DMS114 treated with DMSO at 0.1 percent for 48 hours (cell line): ENCODE results near the gene HEXA.

ENCODE experiments used
- DNase-seq: peaks from one replicate; lab custom pipeline; 2025; ENCODE audit not compliant: unreplicated experiment; lab: John Stamatoyannopoulos, UW

Gene HEXA

DNA sequence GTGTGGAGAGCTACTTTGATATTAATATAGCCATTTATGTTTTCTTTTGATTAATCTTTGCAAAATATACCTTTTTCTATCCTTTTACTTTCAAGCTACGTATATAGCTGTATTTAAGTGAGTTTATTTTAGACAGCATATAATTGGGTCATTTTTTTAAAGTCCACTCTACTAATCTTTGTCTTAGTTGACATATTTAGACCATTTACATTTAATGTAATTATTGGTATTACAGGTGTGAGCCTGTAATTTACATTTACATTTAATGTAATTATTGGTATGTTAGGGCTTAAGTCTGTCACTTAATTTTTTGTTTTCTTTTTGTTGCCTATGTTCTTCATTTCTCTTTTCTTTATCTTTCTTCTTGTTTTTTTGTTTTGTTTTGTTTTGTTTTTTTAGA lies 52.1 kb downstream of the HEXA start:
- DNase-seq: no peak

DNA sequence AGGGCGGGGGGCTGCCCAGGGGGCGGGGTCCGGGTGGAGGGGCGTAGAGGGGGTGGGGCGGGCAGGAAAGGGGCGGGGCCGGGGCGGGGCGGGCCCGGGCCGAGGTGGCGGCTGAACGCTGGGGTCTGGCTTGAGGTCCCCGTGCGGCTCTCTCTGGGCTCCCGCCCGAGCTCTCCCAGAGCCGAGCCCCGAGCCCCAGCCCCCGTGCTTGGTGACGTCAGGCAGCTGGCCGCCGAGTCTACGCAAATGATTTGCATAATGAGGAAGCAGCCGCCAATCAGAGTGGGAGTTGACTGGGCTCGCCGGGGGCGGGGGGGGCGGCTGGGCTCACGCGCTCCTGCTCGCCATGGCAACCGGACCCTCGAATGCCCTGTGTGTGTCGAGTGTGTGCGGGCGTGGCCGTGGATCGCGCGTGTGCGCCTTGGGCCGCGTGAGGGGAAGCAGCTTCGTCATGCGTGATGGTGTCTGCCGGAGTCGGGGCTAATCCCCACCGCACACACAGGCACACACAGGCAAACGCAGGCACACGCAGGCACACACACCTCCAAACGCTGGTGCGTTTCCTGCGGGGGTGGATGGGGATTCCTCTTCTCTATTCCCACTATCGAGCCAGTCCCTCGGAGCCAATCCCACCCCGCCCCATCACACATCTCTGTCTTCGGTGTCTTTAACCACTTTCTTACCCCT lies 55.7 kb downstream of the HEXA start, which contains the start of gene CELF6:
TSS of gene CELF6 (minus strand) at position 173 of the 687 bp plus-strand sequence. CDS start 283 bp downstream, outside the sequence.
- DNase-seq: peak; percentile 85

DNA sequence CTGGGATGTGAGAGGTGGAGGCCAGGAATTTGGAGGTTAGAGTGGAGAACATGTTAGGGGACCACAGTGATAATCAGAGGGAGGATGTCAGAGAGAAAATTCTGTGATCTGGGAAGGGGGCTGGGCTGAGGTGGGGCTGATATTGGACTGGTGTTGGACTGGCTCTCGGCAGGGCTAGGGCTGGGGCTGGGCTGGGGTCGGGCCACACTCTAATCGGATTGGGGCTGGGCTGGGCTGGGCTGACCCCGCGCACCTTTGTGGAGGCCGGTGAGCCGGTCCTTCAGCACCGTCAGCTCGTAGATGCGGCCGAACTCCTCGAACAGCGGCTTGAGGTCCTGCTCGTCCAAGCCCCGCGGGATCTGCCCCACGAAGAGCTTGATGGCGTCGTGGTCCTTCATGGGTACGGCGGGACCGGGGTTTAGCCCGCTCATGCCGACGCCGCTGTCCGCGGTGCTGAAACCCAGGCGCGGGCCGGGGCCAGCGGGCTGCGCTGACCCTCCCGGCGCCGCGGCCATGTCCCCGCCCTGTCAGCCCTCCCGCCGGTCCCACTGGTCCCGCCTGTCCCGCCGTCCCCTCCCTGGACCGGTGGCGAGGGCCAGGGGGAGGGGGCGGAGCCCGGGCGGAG lies 56.3 kb downstream of the HEXA start:
- DNase-seq: no peak

DNA sequence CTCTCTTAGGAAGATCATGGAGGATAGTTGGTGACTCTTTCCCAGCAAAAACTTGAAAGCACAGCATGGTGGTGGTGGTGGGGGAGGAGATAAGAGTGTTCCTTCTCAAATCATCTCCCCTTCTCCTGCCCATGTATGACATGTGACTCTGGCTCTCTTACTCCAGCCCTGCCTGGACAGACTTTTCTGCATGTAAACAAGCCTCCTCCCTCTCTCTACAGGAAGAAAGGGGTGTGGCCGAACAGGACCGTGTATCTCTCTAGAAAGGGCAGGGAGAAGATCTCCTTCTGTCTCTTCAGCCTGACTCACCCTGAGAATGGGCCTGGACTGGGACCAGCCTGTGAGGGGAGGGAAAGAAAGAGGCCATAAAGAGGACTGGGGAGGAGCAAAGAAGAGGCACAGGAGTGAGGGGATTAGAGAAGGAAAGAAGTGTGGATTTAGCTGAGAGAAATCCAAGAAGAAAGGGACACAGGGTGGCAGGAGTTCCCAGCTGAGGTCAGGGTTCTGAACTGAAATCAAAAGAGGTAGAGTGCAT lies 57.3 kb downstream of the HEXA start:
- no peak for DNase-seq

DNA sequence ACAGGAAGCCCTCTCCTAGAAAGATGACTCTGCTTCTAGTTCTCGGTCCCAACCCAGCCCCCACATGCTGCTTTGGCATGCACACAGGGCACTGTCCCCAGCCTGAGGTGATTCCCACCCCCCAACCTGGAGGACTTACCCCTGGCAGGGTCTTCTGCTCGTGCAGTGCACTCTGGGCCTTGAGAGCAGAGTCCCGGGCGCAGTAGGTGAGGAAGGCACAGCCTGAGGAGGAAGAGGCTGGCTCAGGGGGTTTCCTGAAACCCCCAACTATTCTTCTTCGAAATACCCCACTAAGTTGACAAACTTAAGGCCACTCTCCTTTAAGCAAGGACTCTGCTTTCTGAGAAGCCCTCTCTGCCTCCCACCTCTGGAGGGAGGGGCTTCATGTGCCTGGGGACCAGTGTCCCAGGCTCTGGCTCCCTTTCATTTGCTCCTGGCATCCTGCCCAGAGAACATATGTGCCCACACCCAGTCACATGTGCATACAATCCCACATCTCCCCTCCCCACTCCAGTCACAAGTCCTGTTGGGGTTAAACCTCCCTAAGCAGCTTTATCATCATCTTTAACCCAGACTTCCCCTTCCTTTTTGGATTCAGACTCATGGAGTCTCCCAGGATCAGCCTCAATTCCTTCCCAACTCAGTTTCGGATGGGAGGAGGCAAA lies 60.0 kb downstream of the HEXA start:
- no peak for DNase-seq

DNA sequence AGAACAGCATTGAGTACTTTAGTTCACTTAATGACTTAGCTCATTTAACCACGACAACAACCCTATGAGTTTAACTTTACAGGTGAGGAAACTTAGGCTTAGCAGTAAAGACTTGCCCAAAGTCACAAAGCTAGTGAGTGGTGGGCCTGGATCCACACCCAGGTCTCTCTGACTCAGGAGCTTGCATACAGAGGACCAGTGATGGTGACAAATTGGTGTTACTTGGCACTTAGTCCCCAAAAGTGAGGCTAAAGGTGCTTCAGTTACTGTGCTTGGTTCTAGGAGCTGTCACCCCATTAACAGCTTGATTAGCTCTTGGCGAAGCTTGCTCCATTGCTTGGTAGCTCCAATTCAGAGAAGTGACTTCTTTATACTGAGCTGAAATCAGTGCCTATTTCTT lies 61.9 kb downstream of the HEXA start:
- DNase-seq: no peak

DNA sequence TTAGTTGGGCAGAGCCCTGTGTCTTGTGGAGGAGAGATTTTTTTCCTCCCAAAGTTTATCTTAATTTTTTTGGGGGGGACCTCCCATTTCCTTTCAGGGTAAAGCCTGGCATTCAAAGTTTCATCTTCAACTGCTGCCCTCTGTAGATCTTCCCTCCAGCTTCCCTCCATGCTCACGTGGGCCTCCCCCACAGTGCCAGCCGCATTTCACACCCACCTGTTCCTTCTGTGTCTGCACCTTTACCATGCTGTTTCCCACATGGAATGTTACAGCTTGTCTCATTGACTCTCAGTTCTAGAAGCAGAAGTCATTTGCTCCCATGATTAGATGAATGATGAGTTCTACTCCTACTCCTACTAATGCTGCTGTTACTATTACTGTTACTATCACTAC lies 62.4 kb downstream of the HEXA start:
- DNase-seq: no peak

DNA sequence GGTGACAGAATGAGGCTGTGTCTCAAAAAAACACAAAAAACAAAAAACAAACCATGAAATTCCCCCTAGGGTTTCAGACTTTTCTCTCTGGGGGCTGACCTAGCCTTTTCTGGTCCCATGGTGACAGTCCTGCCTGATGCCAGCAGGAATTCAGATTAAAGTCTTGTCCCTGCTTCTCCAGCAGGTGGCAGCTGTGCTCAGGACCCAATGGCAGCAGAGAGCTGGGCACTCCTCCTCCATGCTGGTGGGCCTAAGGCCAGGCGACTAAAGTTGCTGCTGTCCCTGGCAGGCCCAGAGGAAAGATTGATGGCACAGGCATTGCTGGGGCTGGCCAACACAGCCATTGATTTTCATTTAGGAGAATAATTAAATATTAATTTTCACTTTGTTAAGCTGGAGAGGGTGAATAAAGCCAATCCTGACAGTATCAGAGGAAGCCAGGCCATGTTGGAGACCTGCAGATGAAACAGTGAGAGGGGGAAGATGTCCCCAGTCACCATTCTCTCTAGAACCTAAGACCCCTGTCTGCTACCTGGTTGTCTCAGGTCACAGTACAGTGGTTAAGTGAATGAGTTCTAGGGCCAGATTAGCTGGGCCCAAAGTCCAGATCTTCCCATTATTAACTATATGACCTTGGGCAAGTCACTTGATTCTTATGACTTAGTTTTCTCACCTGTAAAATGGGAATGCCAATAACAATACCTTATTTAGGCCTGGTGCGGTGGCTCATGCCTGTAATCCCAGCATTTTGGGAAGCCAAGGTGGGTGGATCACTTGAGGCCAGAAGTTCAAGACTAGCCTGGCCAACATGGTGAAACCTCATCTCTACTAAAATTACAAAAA lies 63.0 kb downstream of the HEXA start:
- DNase-seq: peak; percentile 67

DNA sequence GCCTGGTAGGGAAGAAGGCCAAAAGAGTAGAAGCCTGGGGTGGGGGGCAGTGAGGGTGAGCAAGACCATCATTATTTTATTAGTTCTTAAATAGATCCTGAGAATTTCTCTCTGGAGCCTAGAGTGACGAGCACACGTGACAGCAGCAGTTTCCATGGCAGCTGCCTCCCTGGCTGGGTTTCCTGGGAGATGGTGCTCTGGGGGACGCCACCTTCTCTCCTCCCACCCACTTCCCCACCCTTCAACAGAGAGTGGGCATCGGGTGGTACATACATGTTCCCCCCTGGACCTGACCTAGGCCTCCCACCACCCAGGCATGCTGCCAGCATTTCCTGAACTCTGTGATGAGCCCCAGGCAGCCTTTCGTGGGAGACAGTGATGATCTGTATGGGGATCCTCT lies 68.8 kb downstream of the HEXA start:
- no peak for DNase-seq

DNA sequence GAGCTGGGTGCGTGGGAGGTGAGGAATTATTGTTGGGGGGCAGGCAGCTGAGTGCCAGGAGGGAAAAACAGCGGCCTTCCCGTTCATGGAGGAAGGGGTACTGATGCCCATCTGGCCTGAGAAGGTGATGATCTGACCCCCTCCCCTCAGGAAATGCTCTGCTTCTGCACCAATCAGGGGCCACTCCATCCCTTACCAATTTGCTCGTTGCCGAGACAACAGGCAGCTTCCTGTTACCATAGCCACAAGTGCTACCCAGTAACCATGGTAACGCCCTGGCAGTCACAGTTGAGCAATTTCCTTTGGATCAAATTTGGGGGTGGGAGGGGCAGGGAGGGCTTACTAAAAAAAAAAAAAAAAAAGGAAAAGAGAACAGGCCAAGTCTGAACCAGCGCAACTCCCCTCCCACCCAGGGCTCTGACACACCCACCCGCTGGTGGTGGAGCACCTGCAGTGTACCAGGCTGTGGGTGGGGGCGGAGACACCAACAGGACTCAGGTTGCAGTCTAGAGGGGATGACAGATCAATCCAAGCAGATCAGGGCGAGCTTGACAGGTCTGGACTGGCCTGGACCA lies 69.5 kb downstream of the HEXA start:
- no peak for DNase-seq

DNA sequence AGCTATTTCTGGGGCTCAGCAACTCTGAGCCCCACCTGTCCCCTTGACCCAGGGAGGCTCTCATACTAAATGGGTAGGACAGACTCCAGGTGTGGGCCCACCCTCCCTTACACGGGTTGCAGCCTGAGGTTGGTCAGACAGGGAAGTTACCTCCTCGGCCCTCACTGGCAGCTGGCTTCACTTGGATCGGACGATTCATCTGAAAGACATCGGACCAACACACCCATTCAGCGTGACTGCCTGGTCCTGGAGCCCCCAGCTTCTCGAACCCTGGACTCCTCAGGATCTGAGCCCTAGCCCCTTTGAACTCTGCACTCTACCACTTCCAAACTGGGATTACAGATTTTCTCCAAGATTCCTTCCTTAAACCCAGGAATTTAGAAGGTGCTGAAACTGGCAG lies 71.2 kb downstream of the HEXA start:
- DNase-seq: no peak

DNA sequence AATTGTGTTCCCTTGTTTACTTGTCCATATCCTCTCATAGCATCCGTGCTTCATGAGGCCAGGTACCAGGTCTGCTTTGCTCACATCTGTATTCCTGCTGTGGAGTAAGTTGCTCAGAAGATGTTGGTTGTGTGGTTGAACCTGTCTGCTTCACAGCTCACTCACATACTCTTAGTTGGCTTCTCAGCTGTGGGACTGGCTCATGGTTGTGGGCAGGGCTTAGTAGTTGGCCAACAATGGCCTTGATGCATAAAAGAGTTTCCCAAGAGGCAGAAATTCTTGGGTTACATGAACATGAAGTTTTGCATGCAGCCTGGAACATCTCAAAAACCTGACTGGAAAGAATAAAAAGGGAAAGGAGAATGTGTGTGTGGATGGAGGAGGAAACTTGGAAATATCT lies 72.9 kb downstream of the HEXA start:
- DNase-seq: no peak
